Measurements from ENCODE around the gene LTN1. TPM values are rescaled to one million over a fixed set of nuclear protein-coding genes. Genes with fewer than 3 reads are reported as not detected.

Gene LTN1
- total RNA-seq, 8 experiments from 2014 or later = 23.7 to 40.9 (median 28.7) TPM

DNA sequence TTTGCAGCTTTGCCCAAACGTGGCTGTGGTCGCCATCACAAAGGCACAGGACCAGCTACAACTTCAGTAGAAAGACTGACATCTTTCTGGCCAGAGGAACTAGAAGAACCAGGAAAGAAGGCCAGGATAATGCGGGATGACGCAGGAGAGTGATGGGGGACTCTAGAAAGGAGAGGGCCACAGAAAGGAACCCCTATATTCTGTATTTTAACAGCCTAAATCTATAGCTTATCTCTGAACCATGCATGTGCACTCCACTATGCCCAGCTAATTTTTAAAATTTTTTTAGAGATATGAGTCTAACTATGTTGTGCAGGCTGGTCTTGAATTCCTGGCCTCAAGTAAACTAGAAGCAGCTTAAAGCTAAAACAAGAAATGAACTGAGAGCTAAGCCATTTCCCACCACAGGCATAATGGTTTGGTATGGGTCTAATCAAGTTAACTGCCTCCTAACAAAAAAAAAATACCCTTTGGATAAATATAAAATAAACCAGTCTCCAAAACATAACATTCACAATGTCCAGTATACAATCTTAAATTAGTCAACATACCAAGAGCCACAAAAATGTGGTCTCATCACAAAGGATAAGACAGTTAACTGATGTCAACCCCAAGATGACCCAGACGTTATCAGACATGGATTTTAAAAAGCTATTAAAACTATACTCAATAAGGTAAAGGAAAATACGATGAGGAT is 18.0 kb downstream of the LTN1 start:
- in situ Hi-C loops (cut with MboI; ENCODE audit: low pct_unique_long_range_greater_than_20kb in 2 of 9, low sequenced_read_pairs in 9 of 9, unreplicated experiment in 9 of 9) = no loop called here
- ATAC-seq (replicated peaks in 6 of 8) = no peak
- no peak overlapping the region for H3K27ac ChIP-seq
- WGBS, 10 experiments = 72 to 100% (median 92%) methylated on average over 2 to 6 of the region's 6 CpGs
- no peak overlapping the region for H3K4me3 ChIP-seq
- H3K4me1 ChIP-seq (replicated peaks in 1 of 2) = no peaks in the 10 kb centered on the region

DNA sequence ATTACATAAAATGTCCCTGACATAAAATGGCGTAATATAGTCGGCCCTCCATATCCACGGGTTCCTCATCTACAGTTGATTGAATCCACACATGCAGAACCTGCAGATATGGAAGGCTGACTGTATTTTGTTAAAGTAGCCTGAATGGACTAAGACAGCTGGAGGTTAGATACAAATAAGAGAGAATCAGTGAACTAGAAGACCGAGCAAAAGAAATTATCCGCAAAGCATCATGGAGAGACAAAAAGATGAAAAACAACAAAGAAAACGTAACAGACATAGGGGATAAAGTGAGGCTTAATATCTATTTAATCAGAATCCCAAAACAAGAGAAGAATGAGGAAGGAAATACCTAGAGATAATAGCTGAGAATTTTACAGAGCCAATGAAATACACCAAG is 20.3 kb downstream of the LTN1 start:
- Histone ChIP-seq H3K4me1 (replicated peaks in 1 of 2) (no peaks in the 10 kb centered on the region), H3K4me3 (no peak overlapping the region), H3K27ac (no peak overlapping the region)
- in situ Hi-C loops (cut with MboI; ENCODE audit: low pct_unique_long_range_greater_than_20kb in 2 of 9, low sequenced_read_pairs in 9 of 9, unreplicated experiment in 9 of 9) = no loop called here
- ATAC-seq (replicated peaks in 6 of 8) = no peak
- WGBS, 10 experiments = 73 to 99% (median 93%) methylated on average over 2 to 6 of the region's 6 CpGs; no CpG with 5 or more reads in 1 of the 10 experiments

DNA sequence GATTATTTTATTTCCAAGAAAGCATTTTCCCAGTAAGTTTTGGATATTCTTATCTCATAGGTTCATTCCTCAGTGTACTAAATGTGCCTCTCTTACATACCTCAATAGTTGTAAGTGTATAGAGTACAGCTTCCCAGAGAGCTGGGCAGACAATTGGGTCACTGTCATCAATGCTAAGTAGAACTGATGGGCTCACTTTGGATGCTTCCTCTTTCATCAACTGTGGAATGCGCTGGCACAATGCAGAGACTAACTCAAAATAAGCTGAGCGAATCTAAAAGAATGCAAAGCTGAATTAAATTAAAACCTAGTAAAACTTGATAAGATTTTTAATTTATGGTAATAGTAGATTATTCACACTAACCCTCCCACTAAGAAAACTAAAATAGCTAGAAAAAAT is 21.5 kb downstream of the LTN1 start:
- Histone ChIP-seq H3K4me3 (no peak overlapping the region), H3K4me1 (replicated peaks in 1 of 2) (no peaks in the 10 kb centered on the region), H3K27ac (no peak overlapping the region)
- 46 to 100% (median 88%) methylated on average over 2 of the region's 2 CpGs; no CpG with 5 or more reads in 1 of the 10 experiments for WGBS, 10 experiments
- in situ Hi-C loops (cut with MboI; ENCODE audit: low pct_unique_long_range_greater_than_20kb in 2 of 9, low sequenced_read_pairs in 9 of 9, unreplicated experiment in 9 of 9) = no loop called here
- peak in 2 of 8 experiments; percentile 57 to 75 for ATAC-seq (replicated peaks in 6 of 8)

DNA sequence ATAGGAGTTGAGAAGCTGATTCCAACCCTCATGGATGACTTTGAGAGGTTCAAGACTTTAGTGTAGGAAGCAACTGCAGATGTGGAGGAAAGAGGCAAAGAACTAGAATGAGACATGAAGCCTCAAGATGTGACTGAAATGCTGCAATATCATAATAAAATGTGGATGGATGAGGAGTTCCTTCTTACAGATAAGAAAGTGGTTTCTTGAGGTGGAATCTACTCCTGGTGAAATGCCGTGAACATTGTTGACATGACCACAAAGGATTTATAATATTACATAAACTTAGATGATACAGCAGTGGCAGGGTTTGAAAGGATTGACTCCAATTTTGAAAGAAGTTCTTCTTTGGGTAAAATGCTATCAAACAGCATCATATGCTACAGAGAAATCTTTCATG is 28.8 kb downstream of the LTN1 start:
- WGBS, 10 experiments = 80 to 100% (median 100%) methylated on average over 1 of the region's 1 CpG; no CpG with 5 or more reads in 2 of the 10 experiments
- in situ Hi-C loops (cut with MboI; ENCODE audit: low pct_unique_long_range_greater_than_20kb in 2 of 9, low sequenced_read_pairs in 9 of 9, unreplicated experiment in 9 of 9) = no loop called here
- no peak overlapping the region for H3K4me3 ChIP-seq
- H3K27ac ChIP-seq = no peak overlapping the region
- H3K4me1 ChIP-seq (replicated peaks in 1 of 2) = no peaks in the 10 kb centered on the region
- ATAC-seq (replicated peaks in 6 of 8) = no peak

DNA sequence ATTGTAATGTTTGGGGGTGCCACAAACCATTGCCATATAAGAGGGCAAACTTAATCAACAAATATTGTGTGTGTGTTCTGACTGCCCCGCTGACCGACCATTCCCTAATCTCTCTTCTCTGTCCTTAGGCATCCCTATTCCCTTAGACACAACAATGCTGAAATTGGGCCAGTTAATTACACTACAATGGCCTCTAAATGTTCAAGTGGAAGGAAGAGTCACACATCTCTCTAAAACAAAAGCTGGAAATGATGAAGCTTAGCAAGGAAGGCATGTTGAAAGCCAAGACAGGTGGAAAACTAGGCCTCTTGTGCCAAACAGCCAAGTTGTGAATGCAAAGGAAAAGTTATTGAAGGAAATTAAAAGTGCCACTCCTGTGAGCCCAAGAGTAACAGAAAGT is 30.2 kb downstream of the LTN1 start:
- no peaks in the 10 kb centered on the region for H3K4me1 ChIP-seq (replicated peaks in 1 of 2)
- in situ Hi-C loops (cut with MboI; ENCODE audit: low pct_unique_long_range_greater_than_20kb in 2 of 9, low sequenced_read_pairs in 9 of 9, unreplicated experiment in 9 of 9) = no loop called here
- no peak for ATAC-seq (replicated peaks in 6 of 8)
- no peak overlapping the region for H3K4me3 ChIP-seq
- 93 to 100% (median 100%) methylated on average over 2 of the region's 2 CpGs; no CpG with 5 or more reads in 6 of the 10 experiments for WGBS, 10 experiments
- H3K27ac ChIP-seq = no peak overlapping the region

DNA sequence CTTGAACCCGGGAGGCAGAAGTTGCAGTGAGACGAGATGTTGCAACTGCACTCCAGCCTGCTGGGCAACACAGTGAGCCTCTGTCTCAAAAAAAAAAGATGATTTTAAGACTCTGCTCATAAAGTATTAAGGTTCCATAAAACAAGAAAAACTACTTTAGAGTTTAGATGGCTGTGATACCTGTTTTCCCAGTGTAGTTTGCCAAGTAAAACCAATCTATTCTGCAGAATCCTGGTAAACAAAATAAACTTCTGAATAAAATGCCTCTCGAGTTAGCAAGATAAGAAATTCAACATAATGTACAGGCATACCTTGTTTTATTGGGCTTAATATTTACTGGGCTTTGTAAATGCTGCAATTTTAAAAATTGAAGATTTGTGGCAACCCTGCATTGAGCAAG is 30.8 kb downstream of the LTN1 start:
- ATAC-seq (replicated peaks in 6 of 8) = no peak
- in situ Hi-C loops (cut with MboI; ENCODE audit: low pct_unique_long_range_greater_than_20kb in 2 of 9, low sequenced_read_pairs in 9 of 9, unreplicated experiment in 9 of 9) = no loop called here
- no peak overlapping the region for H3K27ac ChIP-seq
- 80 to 100% (median 100%) methylated on average over 1 to 3 of the region's 3 CpGs; no CpG with 5 or more reads in 1 of the 10 experiments for whole genome bisulfite sequencing, 10 experiments
- H3K4me3 ChIP-seq = no peak overlapping the region
- H3K4me1 ChIP-seq (replicated peaks in 1 of 2) = no peaks in the 10 kb centered on the region

DNA sequence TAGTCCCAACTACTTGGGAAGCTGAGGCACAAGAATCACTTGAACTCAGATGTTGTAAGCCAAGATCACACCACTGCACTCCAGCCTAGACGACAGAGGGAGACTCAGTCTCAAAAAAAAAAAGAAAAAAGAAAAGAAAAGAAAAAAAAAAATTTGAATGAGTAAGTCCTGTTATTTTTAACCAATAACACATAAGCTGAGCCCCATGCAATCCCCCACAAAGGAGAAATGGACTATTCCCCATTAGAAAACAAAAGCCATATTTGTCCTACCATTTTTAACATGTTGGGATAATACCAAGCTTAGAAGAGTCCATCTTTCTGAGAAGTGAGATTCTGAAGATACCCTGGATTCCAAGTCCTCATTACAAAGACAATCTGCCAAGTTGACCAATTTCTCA is 32.4 kb downstream of the LTN1 start:
- Histone ChIP-seq H3K27ac (no peak overlapping the region), H3K4me1 (replicated peaks in 1 of 2) (no peaks in the 10 kb centered on the region), H3K4me3 (no peak overlapping the region)
- in situ Hi-C loops (cut with MboI; ENCODE audit: low pct_unique_long_range_greater_than_20kb in 2 of 9, low sequenced_read_pairs in 9 of 9, unreplicated experiment in 9 of 9) = no loop called here
- no peak for ATAC-seq (replicated peaks in 6 of 8)
- WGBS, 10 experiments = 22 to 100% (median 100%) methylated on average over 1 of the region's 1 CpG; no CpG with 5 or more reads in 5 of the 10 experiments

DNA sequence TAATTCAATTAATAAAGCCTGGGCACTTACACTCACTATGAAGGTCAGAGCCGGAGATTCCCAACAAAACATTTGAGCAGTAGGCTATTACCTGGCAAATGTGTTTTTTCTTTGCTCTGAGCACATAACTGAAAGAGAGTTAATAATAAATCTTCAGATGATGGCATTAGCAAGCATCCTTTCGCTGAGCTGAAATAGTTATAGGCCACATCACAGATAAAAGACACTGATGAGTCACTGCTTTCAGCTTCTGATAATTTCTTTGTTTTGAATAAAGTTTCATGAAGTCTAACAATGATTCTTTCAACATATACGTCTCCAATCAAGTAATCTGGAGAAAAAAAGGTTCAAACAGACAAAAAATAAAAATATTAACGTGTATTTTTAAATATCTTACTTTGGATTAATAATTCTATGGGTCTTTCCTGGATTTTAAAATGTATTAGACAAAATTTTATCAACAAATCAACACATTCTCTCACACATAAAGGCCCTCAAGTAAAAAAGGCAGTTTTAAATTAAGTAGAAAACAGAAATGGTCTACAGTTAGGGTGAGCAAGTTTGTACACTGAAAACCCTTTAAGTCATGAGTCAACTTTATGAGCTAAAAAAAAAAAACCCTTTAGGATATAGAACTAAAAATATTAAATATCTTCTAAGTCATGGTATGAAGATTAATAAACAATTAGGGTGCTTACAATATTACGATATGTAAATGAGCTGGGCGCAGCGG is 33.1 kb downstream of the LTN1 start:
- WGBS, 10 experiments = 33 to 97% (median 78%) methylated on average over 2 to 7 of the region's 7 CpGs
- in situ Hi-C loops (cut with MboI; ENCODE audit: low pct_unique_long_range_greater_than_20kb in 2 of 9, low sequenced_read_pairs in 9 of 9, unreplicated experiment in 9 of 9) = no loop called here
- peak in 3 of 8 experiments; percentile 56 to 79 (median 77) for ATAC-seq (replicated peaks in 6 of 8)
- Histone ChIP-seq H3K4me1 (replicated peaks in 1 of 2) (no peaks in the 10 kb centered on the region), H3K4me3 (no peak overlapping the region), H3K27ac (no peak overlapping the region)

DNA sequence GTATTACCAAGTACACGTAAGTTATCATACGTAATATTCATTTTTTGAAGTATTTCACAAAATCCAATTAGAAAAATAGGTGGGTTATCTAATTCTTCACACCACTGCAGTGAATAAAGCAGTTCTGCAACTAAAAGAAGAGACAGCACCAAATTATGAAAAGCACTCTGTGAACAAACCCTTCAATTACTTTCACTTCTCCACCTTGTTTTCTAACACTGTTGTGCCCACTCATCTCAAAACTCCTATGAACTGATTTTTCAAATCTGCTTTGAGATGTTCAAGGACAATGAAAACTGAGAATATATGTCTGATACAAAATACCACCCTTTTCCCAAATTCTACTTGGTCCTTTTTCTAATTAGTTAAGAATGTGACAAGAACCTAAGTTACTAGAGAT is 39.4 kb downstream of the LTN1 start:
- Histone ChIP-seq H3K27ac (no peak overlapping the region), H3K4me1 (replicated peaks in 1 of 2) (no peaks in the 10 kb centered on the region), H3K4me3 (no peak overlapping the region)
- in situ Hi-C loops (cut with MboI; ENCODE audit: low pct_unique_long_range_greater_than_20kb in 2 of 9, low sequenced_read_pairs in 9 of 9, unreplicated experiment in 9 of 9) = no loop called here
- ATAC-seq (replicated peaks in 6 of 8) = no peak
- 88 to 100% (median 97%) methylated on average over 1 to 2 of the region's 2 CpGs; no CpG with 5 or more reads in 2 of the 10 experiments for WGBS, 10 experiments

DNA sequence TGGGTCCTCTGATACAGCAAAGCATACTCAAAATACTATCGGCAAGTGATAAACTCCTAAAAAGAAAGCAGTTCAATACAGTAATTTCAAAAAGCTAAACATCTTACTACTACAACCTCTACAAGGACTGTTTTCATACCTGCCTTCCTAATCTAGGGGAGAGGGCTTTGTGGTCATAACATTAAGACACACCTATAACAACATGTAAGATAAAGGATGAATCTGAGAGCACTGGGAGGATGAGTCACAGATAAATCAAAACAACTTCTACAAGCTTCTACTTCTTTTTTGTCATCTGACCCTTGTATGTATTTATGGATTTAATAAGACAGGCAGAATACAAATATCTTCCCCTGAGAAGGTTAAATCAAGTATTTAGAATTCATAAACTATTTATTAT is 40.0 kb downstream of the LTN1 start:
- no peak overlapping the region for H3K27ac ChIP-seq
- in situ Hi-C loops (cut with MboI; ENCODE audit: low pct_unique_long_range_greater_than_20kb in 2 of 9, low sequenced_read_pairs in 9 of 9, unreplicated experiment in 9 of 9) = no loop called here
- no peak overlapping the region for H3K4me3 ChIP-seq
- ATAC-seq (replicated peaks in 6 of 8) = no peak
- 86 to 100% (median 100%) methylated on average over 1 of the region's 1 CpG; no CpG with 5 or more reads in 4 of the 10 experiments for WGBS, 10 experiments
- H3K4me1 ChIP-seq (replicated peaks in 1 of 2) = no peaks in the 10 kb centered on the region

DNA sequence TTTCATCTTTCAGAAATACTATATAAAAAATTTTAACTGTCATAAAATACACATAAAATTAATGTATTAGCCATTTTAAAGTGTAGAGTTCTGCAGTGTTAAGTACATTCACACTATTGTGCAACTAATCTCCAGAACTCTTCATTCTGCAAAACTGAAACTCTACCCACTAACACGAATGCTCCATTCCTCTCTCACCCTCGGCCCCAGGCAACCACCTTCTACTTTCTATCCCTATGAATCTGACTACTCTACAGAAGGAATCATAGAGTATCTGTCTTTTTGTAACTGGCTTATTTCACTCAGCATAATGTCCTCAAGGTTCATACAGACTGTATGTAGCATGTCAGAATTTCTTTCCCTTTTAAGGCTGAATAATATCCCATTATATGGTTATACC is 43.4 kb downstream of the LTN1 start:
- 81 to 100% (median 92%) methylated on average over 1 to 2 of the region's 2 CpGs for WGBS, 10 experiments
- H3K4me3 ChIP-seq = no peak overlapping the region
- H3K4me1 ChIP-seq (replicated peaks in 1 of 2) = no peaks in the 10 kb centered on the region
- H3K27ac ChIP-seq = no peak overlapping the region
- in situ Hi-C loops (cut with MboI; ENCODE audit: low pct_unique_long_range_greater_than_20kb in 2 of 9, low sequenced_read_pairs in 9 of 9, unreplicated experiment in 9 of 9) = no loop called here
- ATAC-seq (replicated peaks in 6 of 8) = no peak

DNA sequence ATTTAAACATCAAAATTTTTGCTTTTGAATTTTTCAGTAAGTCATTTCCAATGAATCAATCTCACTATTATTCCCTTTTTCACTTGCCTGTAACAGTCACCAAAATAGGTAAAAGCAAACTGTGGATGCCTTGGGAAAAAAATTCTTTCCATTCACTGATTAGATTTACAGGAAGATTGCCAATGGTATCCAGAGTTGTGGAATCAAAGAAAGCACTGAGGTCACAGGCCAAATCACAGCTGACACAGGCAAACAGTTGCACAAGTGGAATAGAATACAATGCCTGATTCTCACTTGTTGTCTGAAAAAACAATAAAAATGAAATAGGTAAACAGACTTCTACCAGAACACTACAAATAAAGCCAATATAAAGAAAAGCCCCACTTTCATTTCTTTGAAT is 48.4 kb downstream of the LTN1 start:
- Histone ChIP-seq H3K27ac (no peak overlapping the region), H3K4me1 (replicated peaks in 1 of 2) (no peaks in the 10 kb centered on the region), H3K4me3 (no peak overlapping the region)
- no peak for ATAC-seq (replicated peaks in 6 of 8)
- in situ Hi-C loops (cut with MboI; ENCODE audit: low pct_unique_long_range_greater_than_20kb in 2 of 9, low sequenced_read_pairs in 9 of 9, unreplicated experiment in 9 of 9) = no loop called here

DNA sequence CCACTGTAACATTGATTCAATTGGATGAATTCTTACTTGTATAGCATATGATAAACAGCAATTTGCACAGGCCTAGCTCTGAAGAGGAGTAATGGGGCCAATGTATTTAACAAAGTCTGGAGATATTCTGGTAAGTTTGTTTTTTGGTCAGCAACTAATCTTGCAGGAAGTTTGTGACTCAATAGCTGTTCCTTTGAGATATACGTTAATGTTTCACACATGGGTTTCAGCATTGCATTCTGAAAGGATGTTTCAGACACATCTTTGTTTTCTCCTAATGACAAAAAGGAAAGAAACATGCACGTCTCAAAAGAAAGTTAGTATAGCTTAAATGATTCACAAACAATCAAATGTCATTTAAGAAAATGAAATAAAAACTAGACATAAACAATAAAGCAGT is 49.0 kb downstream of the LTN1 start:
- Histone ChIP-seq H3K27ac (no peak overlapping the region), H3K4me3 (no peak overlapping the region), H3K4me1 (replicated peaks in 1 of 2) (no peaks in the 10 kb centered on the region)
- ATAC-seq (replicated peaks in 6 of 8) = no peak
- in situ Hi-C loops (cut with MboI; ENCODE audit: low pct_unique_long_range_greater_than_20kb in 2 of 9, low sequenced_read_pairs in 9 of 9, unreplicated experiment in 9 of 9) = no loop called here
- 6 to 100% (median 74%) methylated on average over 1 to 2 of the region's 2 CpGs for WGBS, 10 experiments

DNA sequence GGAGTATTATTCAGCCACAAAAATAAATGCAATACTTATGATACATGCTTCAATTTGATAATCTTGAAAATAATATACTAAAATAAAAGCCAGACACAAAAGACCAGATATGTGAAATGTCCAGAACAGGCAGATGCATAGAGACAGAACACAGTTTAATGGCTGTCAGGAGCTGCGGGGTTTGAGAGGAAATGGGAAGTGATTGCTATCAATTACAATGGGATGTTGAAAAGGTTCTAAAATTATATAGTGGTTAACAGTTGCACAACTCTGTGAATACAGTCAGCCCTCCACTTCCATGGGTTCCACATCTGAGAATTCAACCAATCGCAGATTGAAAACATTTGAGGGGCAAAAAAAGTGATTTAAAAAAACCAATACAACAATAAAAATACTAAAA is 54.0 kb downstream of the LTN1 start:
- H3K4me1 ChIP-seq (replicated peaks in 1 of 2) = no peaks in the 10 kb centered on the region
- WGBS, 10 experiments = 94 to 100% (median 100%) methylated on average over 1 to 2 of the region's 2 CpGs; no CpG with 5 or more reads in 2 of the 10 experiments
- no peak overlapping the region for H3K4me3 ChIP-seq
- in situ Hi-C loops (cut with MboI; ENCODE audit: low pct_unique_long_range_greater_than_20kb in 2 of 9, low sequenced_read_pairs in 9 of 9, unreplicated experiment in 9 of 9) = no loop called here
- ATAC-seq (replicated peaks in 6 of 8) = no peak
- H3K27ac ChIP-seq = no peak overlapping the region
